ENCODE results near the gene UGT1A9.

Gene UGT1A9

DNA sequence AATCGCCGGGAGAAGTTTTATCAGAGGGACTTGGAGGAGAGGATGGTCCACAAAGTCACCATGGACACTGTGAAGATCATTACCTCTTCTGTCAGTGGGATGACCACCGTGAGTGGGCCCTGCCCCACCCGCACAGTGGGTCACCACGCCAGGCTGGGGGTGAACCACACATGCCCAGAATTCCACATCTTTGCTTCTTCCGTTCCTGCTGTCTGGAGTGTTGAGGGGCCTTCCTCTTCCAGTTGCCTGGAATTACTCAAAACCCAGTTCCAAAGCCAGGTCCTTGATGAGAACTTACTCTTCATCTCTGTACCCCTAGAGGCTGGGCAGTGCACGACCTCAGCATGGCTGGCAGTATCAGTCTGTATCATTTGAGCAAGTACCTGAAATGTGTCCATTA is 128.5 kb downstream of the UGT1A9 start:
- TF ChIP-seq, protein P1, sequence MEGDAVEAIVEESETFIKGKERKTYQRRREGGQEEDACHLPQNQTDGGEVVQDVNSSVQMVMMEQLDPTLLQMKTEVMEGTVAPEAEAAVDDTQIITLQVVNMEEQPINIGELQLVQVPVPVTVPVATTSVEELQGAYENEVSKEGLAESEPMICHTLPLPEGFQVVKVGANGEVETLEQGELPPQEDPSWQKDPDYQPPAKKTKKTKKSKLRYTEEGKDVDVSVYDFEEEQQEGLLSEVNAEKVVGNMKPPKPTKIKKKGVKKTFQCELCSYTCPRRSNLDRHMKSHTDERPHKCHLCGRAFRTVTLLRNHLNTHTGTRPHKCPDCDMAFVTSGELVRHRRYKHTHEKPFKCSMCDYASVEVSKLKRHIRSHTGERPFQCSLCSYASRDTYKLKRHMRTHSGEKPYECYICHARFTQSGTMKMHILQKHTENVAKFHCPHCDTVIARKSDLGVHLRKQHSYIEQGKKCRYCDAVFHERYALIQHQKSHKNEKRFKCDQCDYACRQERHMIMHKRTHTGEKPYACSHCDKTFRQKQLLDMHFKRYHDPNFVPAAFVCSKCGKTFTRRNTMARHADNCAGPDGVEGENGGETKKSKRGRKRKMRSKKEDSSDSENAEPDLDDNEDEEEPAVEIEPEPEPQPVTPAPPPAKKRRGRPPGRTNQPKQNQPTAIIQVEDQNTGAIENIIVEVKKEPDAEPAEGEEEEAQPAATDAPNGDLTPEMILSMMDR (IDR thresholded peaks at IDR 0.05; ENCODE audit: low read depth, low read length) = no peak
- no peak for DNase-seq (ENCODE audit: extremely low read depth, low read depth)

DNA sequence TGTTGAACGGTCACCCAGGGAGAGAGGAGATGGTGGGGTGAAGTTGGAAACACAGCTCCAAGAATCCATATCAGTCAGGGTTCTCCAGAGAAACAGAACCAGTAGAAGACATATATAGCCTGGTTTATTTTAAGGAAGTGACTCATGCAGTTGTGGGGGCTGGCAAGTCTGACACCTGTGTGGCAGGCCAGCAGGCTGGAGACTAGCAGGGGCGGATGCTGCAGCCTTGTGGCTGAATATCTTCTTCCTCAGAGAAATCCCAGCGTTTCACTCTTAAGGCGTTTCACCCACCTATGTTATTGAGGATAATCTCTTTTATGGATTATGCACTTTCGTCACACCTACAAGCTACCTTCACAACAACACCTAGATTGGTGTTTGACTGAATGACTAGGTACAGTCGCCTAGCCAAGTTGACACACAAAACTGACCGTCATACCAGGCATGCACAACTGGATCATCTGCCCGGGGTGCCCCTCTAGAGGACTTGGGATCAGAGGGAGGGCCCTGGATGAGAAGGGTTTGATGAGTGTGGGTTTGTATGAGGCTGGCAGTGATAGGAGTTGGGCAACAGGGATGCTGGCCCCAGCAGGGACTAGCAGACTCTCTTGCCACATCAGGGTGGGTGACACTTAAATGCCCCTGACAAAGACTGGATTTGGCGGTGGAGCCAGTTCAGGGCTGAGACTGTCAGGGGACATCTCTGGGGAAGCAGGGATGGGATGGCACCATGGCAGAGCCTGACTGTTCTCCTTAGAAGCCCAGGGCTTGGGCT is 129.8 kb downstream of the UGT1A9 start:
- no peak for DNase-seq (ENCODE audit: extremely low read depth, low read depth)
- TF ChIP-seq, protein P1 (IDR thresholded peaks at IDR 0.05; ENCODE audit: low read depth, low read length) = no peak

DNA sequence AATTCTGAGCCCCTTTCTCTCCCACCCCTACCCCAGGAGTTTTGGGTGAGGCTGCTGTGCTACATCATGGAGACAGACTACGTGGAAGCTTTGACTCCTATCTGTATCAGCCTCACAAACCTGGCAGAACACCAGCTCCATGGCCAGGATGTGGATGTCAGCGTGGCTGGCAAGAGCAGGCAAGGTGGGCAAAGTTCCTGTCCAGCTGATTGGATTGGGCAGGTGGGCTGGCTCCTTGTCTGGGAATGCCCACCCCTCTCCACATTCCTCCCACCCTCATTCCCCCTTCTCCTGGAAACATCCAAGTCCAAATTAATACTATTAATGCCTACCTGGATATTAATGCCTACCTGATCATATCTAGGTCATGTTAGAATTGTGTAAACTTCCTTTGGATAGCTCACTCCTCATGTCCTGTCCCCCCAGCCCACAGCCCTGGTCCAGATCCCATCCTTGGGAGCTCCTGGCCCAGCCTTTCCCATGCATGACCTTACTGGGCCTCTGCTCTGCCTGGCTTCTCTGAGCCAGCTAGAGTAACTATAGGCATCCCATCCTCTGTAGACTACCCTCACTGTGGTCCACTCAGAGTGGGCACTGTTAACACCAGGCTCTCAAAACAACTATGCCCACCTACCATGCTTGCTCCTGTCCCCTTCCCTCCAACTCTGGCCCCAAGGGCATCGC is 130.6 kb downstream of the UGT1A9 start:
- TF ChIP-seq, protein P1 (IDR thresholded peaks at IDR 0.05; ENCODE audit: low read depth, low read length) = no peak
- DNase-seq (ENCODE audit: extremely low read depth, low read depth) = no peak

DNA sequence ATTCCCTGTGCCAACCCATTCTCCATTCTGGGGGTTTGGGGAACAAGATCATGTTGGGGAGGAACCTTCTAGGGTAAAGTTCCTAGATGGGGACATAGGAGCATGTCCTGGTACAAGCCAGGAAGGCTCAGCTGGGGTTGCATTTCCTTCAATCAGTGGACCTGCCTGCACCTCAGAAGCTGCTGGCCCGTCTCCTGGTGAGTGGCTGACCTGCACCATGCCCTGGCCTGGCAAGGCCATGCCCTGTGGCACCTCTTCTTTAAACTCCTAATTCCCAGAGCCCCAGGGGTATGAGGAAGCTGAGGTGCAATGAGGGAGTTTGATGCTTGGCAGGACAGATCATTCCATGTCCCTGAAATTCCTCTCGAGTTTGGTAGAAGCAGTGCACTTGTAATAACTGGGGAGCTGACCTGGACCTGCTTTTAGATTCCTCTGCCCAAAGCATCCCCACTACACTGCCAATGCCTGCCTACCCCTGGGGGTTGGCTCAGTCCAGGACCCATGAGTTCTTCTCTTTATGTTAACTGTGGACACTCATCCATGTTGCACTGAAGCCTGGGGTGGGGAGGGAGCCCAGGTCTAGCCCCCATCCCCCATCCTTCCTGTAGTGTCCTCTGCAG is 131.7 kb downstream of the UGT1A9 start:
- DNase-seq (ENCODE audit: extremely low read depth, low read depth) = no peak
- TF ChIP-seq, protein P1 (IDR thresholded peaks at IDR 0.05; ENCODE audit: low read depth, low read length) = no peak

DNA sequence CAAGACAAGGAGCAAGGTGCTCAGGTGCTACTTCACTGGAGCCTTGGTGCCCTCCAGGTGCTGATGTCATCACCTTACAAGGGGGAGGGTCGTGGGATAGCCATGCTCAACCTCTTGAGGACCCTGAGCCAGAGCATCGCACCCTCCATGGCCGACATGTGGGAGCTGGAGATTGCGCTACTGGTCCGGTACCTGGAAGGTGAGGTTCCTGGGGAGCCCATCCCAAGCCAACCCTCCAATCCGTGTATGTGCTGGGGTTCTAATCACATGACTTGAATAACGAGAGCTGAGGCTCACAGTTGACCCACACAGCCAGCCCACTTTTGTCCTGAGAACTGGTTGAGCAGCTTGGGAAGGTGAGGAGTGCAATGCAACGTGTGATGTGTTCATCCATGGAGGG is 132.3 kb downstream of the UGT1A9 start:
- no peak for DNase-seq (ENCODE audit: extremely low read depth, low read depth)
- TF ChIP-seq, protein P1 (IDR thresholded peaks at IDR 0.05; ENCODE audit: low read depth, low read length) = no peak

DNA sequence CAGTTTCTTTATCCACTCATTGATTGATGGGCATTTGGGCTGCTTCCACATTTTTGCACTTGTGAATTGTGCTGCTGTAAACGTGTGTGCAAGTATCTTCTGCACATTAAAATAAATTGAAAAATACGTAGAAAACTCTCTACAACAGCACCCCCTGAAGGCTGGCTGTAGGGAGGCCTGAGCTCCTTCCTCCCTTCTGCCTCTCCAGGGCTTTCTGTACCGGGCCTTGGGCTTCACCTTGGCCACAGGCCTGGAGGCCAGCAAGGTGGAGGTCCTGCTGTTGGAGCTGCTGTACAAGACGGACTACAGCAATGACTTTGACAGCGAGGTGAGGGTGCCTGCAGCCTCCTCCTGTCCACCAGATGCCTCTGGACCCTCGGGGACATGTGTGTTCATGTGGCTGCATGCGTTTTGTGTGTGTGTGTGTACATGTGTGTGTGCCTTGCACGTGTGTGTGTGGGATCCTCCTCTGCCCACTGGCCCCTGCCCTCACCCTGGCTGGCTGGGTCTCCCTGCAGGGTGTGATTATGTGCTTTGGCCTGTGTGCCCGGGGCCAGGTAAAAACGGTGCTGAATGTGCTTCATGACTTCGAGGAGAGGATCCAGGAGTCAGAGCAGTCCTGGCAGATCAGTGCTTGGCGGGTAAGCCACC is 135.6 kb downstream of the UGT1A9 start:
- TF ChIP-seq, protein P1 (IDR thresholded peaks at IDR 0.05; ENCODE audit: low read depth, low read length) = no peak
- DNase-seq (ENCODE audit: extremely low read depth, low read depth) = no peak
